NCI-H1105 (cell line): Measurements from ENCODE around the gene DCAF12L2.
A peak's percentile ranks its signal among the peaks of the same experiment; 100 is the strongest.
"Not testable (repeated sequence)": the region's sequence is repeated elsewhere in the genome, so short reads cannot be mapped to it uniquely, and the experiment has no call there.

Source experiments
- DNase-seq: peaks from one replicate; lab custom pipeline; 2025; lab: John Stamatoyannopoulos, UW

DCAF12L2 gene

DNA sequence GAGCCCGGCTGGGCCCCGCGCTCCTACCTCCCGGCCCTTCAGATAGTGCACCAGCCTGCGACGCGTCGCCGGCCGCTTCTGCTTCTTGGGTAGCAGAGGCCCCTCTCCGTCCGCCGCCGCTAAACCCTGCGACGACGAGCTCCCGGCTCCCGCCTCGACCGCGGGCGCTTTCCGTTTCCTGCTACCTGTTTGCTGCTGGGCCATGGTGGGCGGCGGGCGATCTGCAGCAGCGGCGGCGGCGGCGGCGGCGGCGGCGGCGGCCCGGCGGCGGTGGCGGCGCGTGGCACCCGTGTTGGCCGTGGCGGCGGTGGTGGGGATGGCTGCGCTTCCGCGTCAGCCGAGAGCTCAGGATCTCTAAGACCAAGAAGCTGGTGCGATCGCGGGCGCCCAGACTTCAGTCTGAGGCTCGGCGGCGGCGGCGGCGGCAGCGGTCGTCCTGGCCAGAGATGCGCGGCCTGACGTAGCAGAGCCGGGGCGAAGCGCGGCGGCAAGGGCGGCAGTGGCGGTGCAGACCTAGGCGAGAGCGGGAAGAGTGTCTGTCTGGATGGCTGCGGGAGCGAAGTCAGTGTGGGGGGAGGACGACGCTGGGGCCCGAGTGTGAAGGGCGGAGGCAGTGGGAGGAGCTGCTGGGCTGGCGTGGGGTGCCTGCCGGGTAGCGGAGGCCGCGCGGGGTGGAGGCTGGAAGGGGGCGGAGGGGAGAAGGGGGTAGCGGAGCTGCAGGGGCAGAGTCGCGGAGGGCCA, at the start of gene DCAF12L2:
Gene DCAF12L2, minus strand, starts transcription at position 569 of the 741 bp plus-strand sequence. Its CDS starts 365 bp downstream, at position 204.
- DNase-seq, result peak; percentile 18

DNA sequence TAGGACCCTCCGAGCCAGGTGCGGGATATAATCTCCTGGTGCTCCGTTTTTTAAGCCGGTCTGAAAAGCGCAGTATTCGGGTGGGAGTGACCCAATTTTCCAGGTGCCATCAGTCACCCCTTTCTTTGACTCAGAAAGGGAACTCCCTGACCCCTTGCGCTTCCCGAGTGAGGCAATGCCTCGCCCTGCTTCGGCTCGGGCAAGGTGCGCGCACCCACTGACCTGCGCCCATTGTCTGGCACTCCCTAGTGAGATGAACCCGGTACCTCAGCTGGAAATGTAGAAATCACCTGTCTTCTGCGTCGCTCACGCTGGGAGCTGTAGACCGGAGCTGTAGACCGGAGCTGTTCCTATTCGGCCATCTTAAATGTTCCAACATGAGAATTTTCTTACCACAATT, 24.8 kb upstream of the DCAF12L2 start:
- DNase-seq, result not testable (repeated sequence)

DNA sequence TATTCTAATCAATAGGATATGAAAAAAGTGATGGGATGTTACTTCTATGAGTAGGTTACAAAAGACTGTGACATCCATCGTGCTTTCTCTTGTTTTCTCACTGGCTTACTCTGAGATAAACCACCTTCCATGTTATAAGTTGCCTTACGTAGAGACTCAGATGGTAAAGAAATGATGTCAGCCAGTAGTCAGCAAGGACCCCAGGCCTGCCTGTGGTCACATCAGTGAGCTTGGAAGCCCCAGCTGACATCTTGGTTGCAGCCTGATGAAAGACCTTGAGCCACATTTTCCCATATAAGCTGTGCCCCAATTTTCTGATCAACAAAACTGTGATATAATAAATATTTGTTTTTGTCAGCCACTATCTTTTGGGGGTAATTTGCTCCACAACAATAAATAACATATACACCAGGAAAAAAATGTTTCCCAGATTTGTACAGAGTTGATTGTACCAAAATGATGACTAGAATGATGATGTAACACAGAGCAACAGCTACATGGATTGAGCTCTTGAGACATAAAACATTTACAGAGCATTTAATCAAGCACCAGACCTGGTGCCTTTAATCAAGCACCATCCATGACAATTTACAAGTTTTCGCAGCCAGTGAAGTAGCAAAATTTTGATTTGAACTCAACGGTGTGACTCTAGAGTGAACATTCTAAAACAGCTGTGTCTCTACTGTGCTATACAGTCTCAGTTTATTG, 11.2 kb upstream of the DCAF12L2 start:
- no peak for DNase-seq

DNA sequence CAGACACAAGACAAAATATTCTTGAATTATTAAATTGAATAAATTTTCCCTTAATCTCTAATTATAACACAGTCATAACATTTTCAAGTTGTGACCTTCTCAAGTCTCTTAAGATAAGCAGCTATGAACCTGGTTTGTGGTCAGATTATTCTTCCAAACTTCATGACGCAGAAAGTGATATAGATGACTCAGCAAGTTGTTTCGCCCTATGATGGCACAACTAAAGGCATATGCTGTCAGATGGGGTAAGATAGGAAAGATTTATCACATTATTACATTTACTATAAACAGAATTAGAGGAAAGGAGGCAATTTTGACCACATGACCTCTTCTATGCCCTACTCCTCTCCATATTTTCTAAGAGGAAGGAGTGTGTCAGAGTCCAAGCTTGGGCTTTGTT, 4.6 kb upstream of the DCAF12L2 start:
- DNase-seq, result no peak

DNA sequence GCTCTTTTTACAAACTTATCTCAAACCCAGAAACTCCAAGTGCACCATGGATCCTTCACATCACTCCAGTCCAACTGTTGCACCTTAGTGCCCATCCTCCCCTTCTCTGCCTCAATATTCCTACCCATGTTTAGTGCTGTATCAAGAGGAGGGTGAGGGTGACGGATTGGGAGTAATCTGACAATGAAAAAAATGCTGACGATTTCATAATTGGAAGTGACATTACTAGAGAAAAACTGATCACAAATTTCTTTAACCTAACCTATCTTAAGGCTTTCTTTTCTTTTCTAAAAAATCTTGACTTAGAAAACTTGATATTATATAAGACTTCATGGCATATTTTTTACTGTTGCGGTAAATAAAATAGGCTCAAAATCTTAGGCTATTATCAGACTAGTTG, 1.5 kb upstream of the DCAF12L2 start:
- no peak for DNase-seq

DNA sequence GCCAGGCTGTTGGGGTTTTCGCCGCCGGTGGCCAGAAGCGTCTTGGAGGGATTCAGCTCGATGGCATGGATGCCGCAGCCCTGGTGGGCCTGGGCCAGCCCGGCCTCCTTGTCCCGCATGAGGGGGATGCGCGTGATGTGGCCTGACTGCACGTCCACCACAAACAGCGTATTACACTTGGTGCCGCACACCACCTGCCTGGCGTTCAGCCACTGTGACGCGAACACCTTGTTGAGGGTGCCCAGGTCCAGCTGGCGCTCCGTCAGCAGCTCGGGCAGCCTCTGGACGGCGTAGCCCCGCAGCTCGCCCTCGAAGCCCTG, 728 bp downstream of the DCAF12L2 start:
- DNase-seq, result no peak

DNA sequence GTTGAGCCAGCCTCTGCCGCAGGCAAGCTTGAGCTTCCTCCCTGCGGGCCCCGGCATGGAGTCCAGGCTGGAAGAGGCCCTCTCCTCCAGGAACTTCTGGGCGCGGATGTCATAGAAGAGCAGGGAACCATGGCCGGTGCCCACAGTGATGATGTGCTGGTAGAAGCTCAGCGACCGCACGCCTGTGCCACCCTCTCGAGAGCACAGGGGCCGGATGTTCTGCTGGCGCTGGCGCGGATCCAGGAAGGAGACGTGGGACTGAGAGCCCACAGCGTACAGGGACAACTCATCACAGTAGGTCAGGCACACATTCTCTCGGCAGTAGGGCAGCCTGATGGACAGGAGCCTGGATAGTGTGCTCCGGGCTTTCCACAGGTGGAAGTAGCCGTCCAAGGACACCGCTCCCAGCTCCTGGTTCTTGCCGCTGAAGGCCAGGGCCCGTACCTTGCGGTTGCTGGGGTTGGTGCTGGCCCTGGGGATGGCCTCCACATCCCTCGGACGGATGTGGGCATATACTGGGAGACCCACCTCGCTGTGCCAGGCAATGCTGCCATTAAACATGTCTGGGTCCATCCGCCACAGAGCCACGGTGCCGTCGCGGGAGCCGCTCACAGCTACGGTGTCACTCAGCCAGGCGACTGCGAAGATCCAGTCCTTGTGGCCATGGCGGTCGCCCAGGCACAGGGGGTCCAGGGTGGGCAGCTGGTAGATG, 1.2 kb downstream of the DCAF12L2 start:
- DNase-seq, result no peak

DNA sequence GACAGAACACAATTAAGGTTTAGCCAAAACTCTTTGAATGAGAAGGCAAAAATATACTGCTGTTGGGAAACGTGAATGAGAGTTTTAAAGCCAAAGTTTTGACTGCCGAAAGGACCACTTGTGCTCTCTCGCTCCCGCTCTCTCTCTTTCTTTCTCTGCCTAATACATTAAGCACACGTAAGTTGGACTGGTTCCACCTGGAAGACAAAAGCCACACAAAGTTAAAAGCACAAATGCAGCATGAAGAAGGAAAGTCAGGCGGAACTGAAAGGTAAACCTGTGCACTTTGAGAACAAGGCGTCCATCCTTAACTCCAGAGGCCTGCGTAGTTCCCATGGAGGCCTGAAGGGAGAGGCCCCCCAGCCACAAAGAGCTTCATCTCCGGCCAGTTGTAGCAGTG, 1.9 kb downstream of the DCAF12L2 start:
- no peak for DNase-seq

DNA sequence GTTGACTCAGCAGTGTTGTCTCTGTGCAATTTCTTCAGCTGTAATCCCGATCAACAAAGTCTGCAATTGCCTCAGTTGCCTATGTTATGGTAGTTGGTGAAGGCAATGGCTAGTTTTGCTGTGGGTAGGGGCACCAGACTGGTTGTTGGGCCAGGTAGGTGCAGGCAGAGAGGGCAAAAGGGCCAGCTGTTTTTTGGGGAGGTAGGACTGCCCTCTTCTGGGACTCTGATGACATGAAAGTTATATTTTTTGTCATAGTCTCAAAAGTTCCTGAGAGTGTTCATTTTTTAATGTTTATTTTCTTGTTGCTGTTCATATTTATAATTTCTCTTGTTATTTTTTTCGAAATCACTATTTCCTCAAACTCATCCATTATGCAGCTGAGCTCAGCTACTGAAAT, 25.1 kb downstream of the DCAF12L2 start:
- no peak for DNase-seq

DNA sequence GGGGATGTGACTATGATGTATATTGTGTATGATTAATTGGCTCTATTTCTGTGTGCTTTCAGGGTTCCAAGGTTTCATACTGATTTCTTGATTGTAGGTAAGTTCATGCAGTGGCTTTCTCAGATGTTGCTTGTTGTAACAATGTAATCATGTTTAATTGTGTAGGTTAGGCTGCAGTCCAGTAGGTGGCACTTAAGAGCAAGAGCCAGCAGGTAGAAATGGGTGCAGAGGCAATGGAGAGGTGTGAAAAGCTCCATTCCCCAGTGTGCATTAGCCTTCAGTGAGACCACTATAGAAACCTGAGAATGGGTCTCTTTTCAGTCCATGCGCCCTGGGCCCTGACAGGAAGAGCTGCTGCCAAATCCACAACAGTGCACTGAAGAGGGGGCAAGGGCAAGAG, 28.2 kb downstream of the DCAF12L2 start:
- DNase-seq, result no peak

DNA sequence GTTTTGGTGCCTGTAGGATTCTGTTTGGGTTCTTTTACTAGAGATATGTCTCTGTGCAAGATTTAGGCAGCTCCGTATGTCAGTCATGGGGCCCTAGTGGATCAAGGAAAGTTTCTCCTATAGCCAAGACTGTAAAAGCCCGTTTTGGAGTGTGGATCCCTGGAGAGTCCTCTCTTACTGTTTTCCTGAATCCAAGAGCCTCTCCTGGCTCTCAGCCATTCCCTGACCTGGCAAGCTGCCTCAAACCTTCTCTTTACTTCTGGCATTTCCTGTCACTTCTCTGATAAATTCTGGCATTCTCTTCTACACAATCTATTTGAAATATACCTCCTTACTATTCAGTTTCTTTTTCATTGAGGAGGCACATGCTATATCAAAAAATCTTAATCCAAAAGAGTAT, 41.4 kb downstream of the DCAF12L2 start:
- DNase-seq, result no peak
